Aorta (tissue), 5 donors: ENCODE data around the gene CWH43. TPM values are rescaled to one million over a fixed set of nuclear protein-coding genes. Genes with fewer than 3 reads are reported as not detected.
"Not testable (repeated sequence)": the region's sequence is repeated elsewhere in the genome, so short reads cannot be mapped to it uniquely, and the experiment has no call there.

Experiments used
- ATAC-seq: fragments of 200-7000 bp; cut with Tn5 transposase; one replicate; pipeline ENCODE4 v1.9.1; 2022; ENCODE audit warnings: moderate library complexity; ENCODE audit not compliant: low FRiP score
- DNase-seq, 2 donors: peaks; one replicate each; pipeline ENCODE4 v3.0.0-alpha.2; 2020
- H3K27ac ChIP-seq, 2 donors: one replicate each; pipeline ENCODE4 v1.5.1; 2013; ENCODE audit warnings: low read length in 2 of 2, mild to moderate bottlenecking in 2 of 2, moderate library complexity in 2 of 2, control low read depth in 1 of 2, inconsistent platforms in 1 of 2, low read depth in 1 of 2
- H3K27me3 ChIP-seq, 2 donors: one replicate each; pipeline ENCODE4 v1.6.1; 2013; ENCODE audit warnings: control low read depth in 1 of 2, low read length in 1 of 2, mild to moderate bottlenecking in 1 of 2, moderate library complexity in 1 of 2; ENCODE audit not compliant: insufficient read depth in 2 of 2, control insufficient read depth in 1 of 2
- H3K36me3 ChIP-seq, 2 donors: one replicate each; pipeline ENCODE4 v1.6.1; 2013; ENCODE audit warnings: control low read depth in 1 of 2, low read length in 1 of 2, mild to moderate bottlenecking in 1 of 2; ENCODE audit not compliant: insufficient read depth in 2 of 2, control insufficient read depth in 1 of 2
- H3K4me1 ChIP-seq, 2 donors: one replicate each; pipeline ENCODE4 v1.6.1; 2013; ENCODE audit warnings: low read length in 2 of 2, control low read depth in 1 of 2, mild to moderate bottlenecking in 1 of 2, moderate library complexity in 1 of 2; ENCODE audit not compliant: insufficient read depth in 2 of 2, control insufficient read depth in 1 of 2
- H3K4me3 ChIP-seq, 2 donors: one replicate each; pipeline ENCODE4 v1.5.1; 2013; ENCODE audit warnings: low read length in 2 of 2, control low read depth in 1 of 2, mild to moderate bottlenecking in 1 of 2
- H3K9me3 ChIP-seq: one replicate; pipeline ENCODE4 v1.6.1; 2013; ENCODE audit warnings: mild to moderate bottlenecking, low read length; ENCODE audit not compliant: control insufficient read depth
- WGBS, 2 donors: extraction: QIAGEN DNeasy Blood & Tissue Kit; methylation state at CpG; one replicate each; pipeline ENCODE4 v1.1.7; 2013; 5-methylcytosine and 5-hydroxymethylcytosine counted together
- intact Hi-C, 2 donors: fragments of 100-400 bp; cut with DNase I; formaldehyde crosslinking; loops; one replicate each; pipeline versions ENCODE4 v1.14.2 to v1.15.0; 2022
- polyA plus RNA-seq, 2 donors: library from polyadenylated mRNA; stranded (reverse); fragments of 200-250 nt; gene quantifications; one replicate each; pipeline ENCODE4 v1.2.3, GENCODE V29; 2013
- total RNA-seq, 2 donors: library from RNA; stranded (reverse); fragmentation: NEBNext Ultra II Directional; extraction: Animal tissue kit (Norgen Biotek cat#: 25700); gene quantifications; one replicate each; pipeline ENCODE4 v1.2.1, GENCODE V29; 2021
- donor health status: healthy with polysubstance abuse.
- donor health status: Bipolar disorder and iron deficiency.
- donor health status: DM: no; HTN: no; CAD: no.
- donor health status: DM: no; HTN: no; CAD: no.
- donor health status: DM: yes; HTN: yes; CAD: no.

CWH43 gene
- total and polyA plus RNA-seq, 4 donors: not detected

- intact Hi-C loops: no loop called here
- Histone ChIP-seq H3K9me3 (peaks cover 4% of the 10 kb centered on the region), H3K27ac (no peak overlapping the region), H3K4me1 (no peaks in the 10 kb centered on the region), H3K4me3 (no peak overlapping the region), H3K27me3 (no peaks in the 10 kb centered on the region), H3K36me3 (no peaks in the 10 kb centered on the region)
- DNase-seq: no peak
- WGBS, 2 donors: 29 to 30% methylated on average over 11 of the region's 11 CpGs
- ATAC-seq: no peak
Measured at GRCh38 chr4:49032440-49033161, 46.5 kb downstream of the CWH43 start.

DNA sequence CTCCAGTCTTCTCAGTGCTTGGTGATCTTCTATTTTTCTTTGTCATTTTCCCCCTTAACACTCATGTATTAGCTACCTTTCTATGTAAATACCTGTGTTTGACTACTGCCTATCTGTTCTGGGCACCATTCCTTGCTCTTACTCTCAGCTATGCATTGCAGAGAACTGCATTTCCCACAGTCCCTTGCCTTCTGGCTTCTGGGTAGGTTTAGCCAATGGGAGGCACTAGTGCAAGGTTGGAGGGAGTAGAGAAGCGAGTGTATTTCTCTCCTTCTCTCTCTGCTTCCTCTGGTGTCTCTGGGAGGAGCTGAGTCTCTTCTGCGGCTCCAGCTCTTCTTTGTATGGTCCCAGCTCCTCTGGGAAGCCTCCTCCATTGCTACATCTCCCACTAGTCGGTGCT is 50.5 kb downstream of the CWH43 start:
- Histone ChIP-seq H3K4me1 (no peaks in the 10 kb centered on the region), H3K4me3 (no peak overlapping the region), H3K27ac (no peak overlapping the region), H3K9me3 (peaks cover 4% of the 10 kb centered on the region), H3K36me3 (no peaks in the 10 kb centered on the region), H3K27me3 (no peaks in the 10 kb centered on the region)
- intact Hi-C loops: no loop called here
- DNase-seq (no peak), ATAC-seq (no peak)
- WGBS, 2 donors: 27 to 29% methylated on average over 3 of the region's 3 CpGs

DNA sequence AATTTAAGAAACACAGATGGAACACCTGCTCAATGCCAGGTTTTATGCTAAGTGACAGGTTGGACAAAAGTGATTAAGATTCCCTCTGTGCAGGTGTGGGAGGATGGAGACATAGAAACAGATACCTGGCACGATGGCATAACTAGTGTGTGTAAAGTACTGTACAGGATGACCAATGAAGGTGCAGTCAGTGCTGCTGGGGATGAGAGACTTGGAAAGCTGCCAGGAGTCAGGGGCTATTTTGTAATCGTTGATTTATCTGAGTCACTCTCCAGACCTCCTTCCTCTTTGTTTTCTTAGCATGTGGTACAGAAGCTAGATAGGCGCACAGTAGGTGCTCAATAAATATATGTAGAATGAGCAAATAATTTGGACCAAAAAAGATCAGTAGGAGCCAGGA is 58.2 kb downstream of the CWH43 start:
- H3K36me3 ChIP-seq: no peaks in the 10 kb centered on the region
- H3K4me3 ChIP-seq: no peak overlapping the region
- no peak overlapping the region for H3K27ac ChIP-seq
- no peaks in the 10 kb centered on the region for H3K9me3 ChIP-seq
- H3K4me1 ChIP-seq: no peaks in the 10 kb centered on the region
- intact Hi-C loops: no loop called here
- DNase-seq (no peak), ATAC-seq (no peak)
- WGBS, 2 donors: 58 to 61% methylated on average over 3 of the region's 3 CpGs
- no peaks in the 10 kb centered on the region for H3K27me3 ChIP-seq

GRCh38 chr4:49058306-49058705 is 72.2 kb downstream of the CWH43 start:
- intact Hi-C loops: no loop called here
- H3K36me3 ChIP-seq: no peaks in the 10 kb centered on the region
- no peaks in the 10 kb centered on the region for H3K9me3 ChIP-seq
- H3K4me3 ChIP-seq: no peak overlapping the region
- no peaks in the 10 kb centered on the region for H3K27me3 ChIP-seq
- ATAC-seq (no peak), DNase-seq (no peak)
- H3K27ac ChIP-seq: no peak overlapping the region
- H3K4me1 ChIP-seq: no peaks in the 10 kb centered on the region

DNA sequence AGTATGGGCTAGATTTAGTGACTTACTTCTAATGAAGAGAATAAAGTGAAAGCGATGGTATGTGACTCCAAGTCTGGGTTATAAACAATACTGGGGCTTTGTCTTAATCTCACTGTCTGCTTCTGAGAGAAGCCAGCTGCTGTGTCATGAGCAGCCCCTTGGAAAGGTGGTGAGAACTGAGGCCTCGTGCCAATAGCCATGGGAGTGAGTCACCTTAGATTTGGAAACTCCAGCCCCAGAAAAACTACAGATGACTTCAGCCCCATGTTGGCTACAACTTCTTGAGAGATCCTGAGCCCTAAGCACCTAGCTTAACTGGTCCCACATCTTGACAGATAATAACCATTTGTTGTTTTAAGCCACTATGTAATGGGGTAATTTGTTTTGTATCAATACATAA is 77.6 kb downstream of the CWH43 start:
- no peaks in the 10 kb centered on the region for H3K4me1 ChIP-seq
- no peaks in the 10 kb centered on the region for H3K36me3 ChIP-seq
- H3K9me3 ChIP-seq: peaks cover 2% of the 10 kb centered on the region
- WGBS, 2 donors: 28 to 31% methylated on average over 2 of the region's 2 CpGs
- no peak overlapping the region for H3K27ac ChIP-seq
- no peak for ATAC-seq
- intact Hi-C loops: no loop called here
- no peak overlapping the region for H3K4me3 ChIP-seq
- no peak for DNase-seq
- no peaks in the 10 kb centered on the region for H3K27me3 ChIP-seq

GRCh38 chr4:49072196-49072595 is 86.1 kb downstream of the CWH43 start:
- DNase-seq, H3K27ac ChIP-seq, H3K27me3 ChIP-seq, H3K9me3 ChIP-seq, H3K4me1 ChIP-seq, H3K4me3 ChIP-seq, intact Hi-C loops, H3K36me3 ChIP-seq, ATAC-seq: not testable (repeated sequence)
- WGBS, 2 donors: 55 to 72% methylated on average over 5 to 11 of the region's 11 CpGs

DNA sequence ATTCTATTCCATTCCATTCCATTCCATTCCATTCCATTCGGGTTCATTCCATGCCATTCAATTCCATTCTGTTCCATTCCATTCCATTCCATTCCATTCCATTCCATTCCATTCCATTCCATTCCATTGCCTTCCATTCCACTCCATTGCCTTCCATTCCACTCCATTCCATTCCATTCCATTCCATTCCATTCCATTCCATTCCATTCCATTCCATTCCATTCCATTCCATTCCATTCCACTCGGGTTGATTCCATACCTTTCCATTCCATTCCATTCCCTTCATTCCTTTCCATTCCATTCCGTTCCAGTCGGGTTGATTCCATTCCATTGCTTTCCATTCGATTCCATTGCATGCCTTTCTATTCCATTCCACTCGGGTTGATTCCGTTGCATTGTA is 105.8 kb downstream of the CWH43 start:
- H3K4me3 ChIP-seq, H3K27ac ChIP-seq, H3K36me3 ChIP-seq, H3K27me3 ChIP-seq, DNase-seq, H3K9me3 ChIP-seq, H3K4me1 ChIP-seq, intact Hi-C loops: not testable (repeated sequence)
- peak; percentile 82 for ATAC-seq
- 54 to 57% methylated on average over 7 of the region's 7 CpGs for WGBS, 2 donors

DNA sequence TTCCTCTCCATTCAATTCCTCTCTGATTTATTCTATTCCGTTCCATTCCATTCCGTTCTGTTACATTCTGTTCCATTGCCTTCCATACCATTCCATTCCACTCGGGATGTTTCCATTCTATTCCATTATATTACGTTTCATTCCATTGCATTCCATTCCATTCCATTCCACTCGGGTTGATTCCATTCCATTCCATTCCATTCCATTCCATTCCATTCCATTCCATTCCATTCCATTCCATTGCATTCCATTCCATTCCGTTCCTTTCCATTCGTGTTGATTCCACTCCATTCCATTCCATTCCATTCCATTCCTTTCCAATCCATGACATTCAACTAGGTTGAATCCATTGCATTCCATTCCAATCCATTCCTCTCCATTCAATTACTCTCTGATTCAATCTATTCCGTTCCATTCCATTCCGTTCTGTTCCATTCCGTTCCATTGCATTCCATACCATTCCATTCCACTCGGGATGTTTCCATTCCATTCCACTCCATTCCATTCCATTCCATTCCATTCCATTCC is 106.6 kb downstream of the CWH43 start:
- intact Hi-C loops, H3K27ac ChIP-seq, H3K36me3 ChIP-seq, H3K4me3 ChIP-seq, H3K4me1 ChIP-seq, DNase-seq, H3K27me3 ChIP-seq: not testable (repeated sequence)
- 56 to 62% methylated on average over 11 of the region's 11 CpGs for WGBS, 2 donors
- peaks cover 12% of the 10 kb centered on the region for H3K9me3 ChIP-seq
- peak; percentile 95 for ATAC-seq

DNA sequence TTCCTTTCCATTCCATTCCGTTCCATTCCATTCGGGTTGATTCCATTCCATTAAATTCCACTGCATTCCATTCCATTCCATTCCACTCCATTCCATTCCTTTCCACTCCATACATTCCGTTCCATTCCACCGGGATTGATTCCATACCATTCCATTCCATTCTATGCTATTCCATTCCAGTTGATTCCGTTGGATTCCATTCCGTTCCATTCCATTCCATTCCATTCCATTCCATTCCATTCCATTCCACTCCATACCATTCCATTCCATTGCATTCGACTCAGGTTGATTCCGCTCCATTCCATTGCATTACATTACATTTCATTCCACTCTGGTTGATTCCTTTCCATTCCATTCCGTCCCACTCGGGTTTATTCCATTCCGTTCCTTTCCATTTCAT is 110.1 kb downstream of the CWH43 start:
- H3K27me3 ChIP-seq, DNase-seq, H3K4me3 ChIP-seq, intact Hi-C loops, ATAC-seq, H3K36me3 ChIP-seq, H3K27ac ChIP-seq, H3K4me1 ChIP-seq: not testable (repeated sequence)
- H3K9me3 ChIP-seq: peaks cover 13% of the 10 kb centered on the region
- WGBS, 2 donors: 78 to 83% methylated on average over 11 of the region's 11 CpGs
